Mesenchymal stem cell (in vitro differentiated cells and primary cell): ENCODE results near the gene CBLB.

Source experiments
- DNase-seq: peaks from one replicate; pipeline ENCODE4 v3.0.0-alpha.2; 2013
- H2AFZ ChIP-seq: one replicate; pipeline ENCODE4 v1.6.1; 2013; ENCODE audit warnings: low read depth, mild to moderate bottlenecking, control low read depth, inconsistent platforms, low read length, moderate library complexity
- H2AK5ac ChIP-seq: 2 replicates; pipeline ENCODE4 v1.6.1; 2013; ENCODE audit warnings: low read length, moderate library complexity, mild to moderate bottlenecking, inconsistent platforms; ENCODE audit not compliant: severe bottlenecking
- H2BK120ac ChIP-seq: one replicate; pipeline ENCODE4 v1.6.1; 2013; ENCODE audit warnings: low read depth, mild to moderate bottlenecking, inconsistent platforms, low read length, moderate library complexity
- H2BK12ac ChIP-seq, 2 experiments: one replicate each; pipeline ENCODE4 v1.6.1; 2013; ENCODE audit warnings: inconsistent platforms in 2 of 2, low read length in 2 of 2, mild to moderate bottlenecking in 2 of 2, moderate library complexity in 2 of 2, control low read depth in 1 of 2
- H2BK15ac ChIP-seq: one replicate; pipeline ENCODE4 v1.6.1; 2013; ENCODE audit warnings: mild to moderate bottlenecking, low read depth, inconsistent platforms; ENCODE audit not compliant: poor library complexity, severe bottlenecking
- H2BK5ac ChIP-seq: 2 replicates; pipeline ENCODE4 v1.6.1; 2013; ENCODE audit warnings: low read depth, mild to moderate bottlenecking, low read length, control low read depth, inconsistent platforms; ENCODE audit not compliant: poor library complexity, severe bottlenecking
- H3K14ac ChIP-seq, 2 experiments: one replicate each; pipeline ENCODE4 v1.6.1; 2013; ENCODE audit warnings: inconsistent platforms in 2 of 2, low read length in 2 of 2, control low read depth in 1 of 2, mild to moderate bottlenecking in 1 of 2, moderate library complexity in 1 of 2
- H3K18ac ChIP-seq, 2 experiments: one replicate each; pipeline ENCODE4 v1.6.1; 2013; ENCODE audit warnings: inconsistent platforms in 2 of 2, low read length in 2 of 2, control low read depth in 1 of 2, low read depth in 1 of 2, mild to moderate bottlenecking in 1 of 2
- H3K23ac ChIP-seq, 2 experiments: one replicate each; pipeline ENCODE4 v1.6.1; 2013; ENCODE audit warnings: inconsistent platforms in 2 of 2, low read length in 2 of 2, mild to moderate bottlenecking in 2 of 2, moderate library complexity in 2 of 2, control low read depth in 1 of 2
- H3K27ac ChIP-seq: 2 replicates; pipeline ENCODE4 v1.5.1; 2013; ENCODE audit warnings: mild to moderate bottlenecking, moderate library complexity, low read length, control low read depth, inconsistent platforms; ENCODE audit not compliant: poor library complexity, severe bottlenecking
- H3K27me3 ChIP-seq, 2 experiments: 2 replicates each; pipeline versions ENCODE4 v1.6.1 to v1.7.0; 2013; ENCODE audit warnings: low read length in 2 of 2, mild to moderate bottlenecking in 2 of 2, moderate library complexity in 2 of 2, control low read depth in 1 of 2, inconsistent platforms in 1 of 2; ENCODE audit not compliant: control insufficient read depth in 1 of 2, insufficient read depth in 1 of 2
- H3K36me3 ChIP-seq, 2 experiments: 2 replicates each; pipeline versions ENCODE4 v1.6.1 to v1.7.0; 2013; ENCODE audit warnings: low read length in 2 of 2, control low read depth in 1 of 2, inconsistent platforms in 1 of 2, low read depth in 1 of 2, mild to moderate bottlenecking in 1 of 2; ENCODE audit not compliant: insufficient read depth in 2 of 2, control insufficient read depth in 1 of 2
- H3K4ac ChIP-seq, 2 experiments: one replicate each; pipeline ENCODE4 v1.6.1; 2013; ENCODE audit warnings: inconsistent platforms in 2 of 2, low read length in 2 of 2, mild to moderate bottlenecking in 2 of 2, moderate library complexity in 2 of 2, control low read depth in 1 of 2, low read depth in 1 of 2
- H3K4me1 ChIP-seq: 2 replicates; pipeline ENCODE4 v1.6.1; 2013; ENCODE audit warnings: low read depth, low read length, control low read depth; ENCODE audit not compliant: control insufficient read depth, insufficient read depth
- H3K4me2 ChIP-seq: 2 replicates; pipeline ENCODE4 v1.6.1; 2013; ENCODE audit warnings: low read length, mild to moderate bottlenecking, inconsistent platforms; ENCODE audit not compliant: poor library complexity, severe bottlenecking
- H3K4me3 ChIP-seq, 2 experiments: 2 replicates each; pipeline versions ENCODE4 v1.5.1 to v1.7.0; 2013; ENCODE audit warnings: low read length in 2 of 2, mild to moderate bottlenecking in 2 of 2, control low read depth in 1 of 2, low read depth in 1 of 2; ENCODE audit not compliant: insufficient read depth in 1 of 2
- H3K79me1 ChIP-seq: replicated peaks from 2 replicates; pipeline ENCODE4 v1.6.1; 2013; ENCODE audit warnings: mild to moderate bottlenecking, control low read depth, low read length, inconsistent platforms; ENCODE audit not compliant: poor library complexity, severe bottlenecking
- H3K9ac ChIP-seq: 2 replicates; pipeline ENCODE4 v1.7.0; 2013; ENCODE audit warnings: mild to moderate bottlenecking, low read length, moderate library complexity
- H3K9me3 ChIP-seq: 2 replicates; pipeline ENCODE4 v1.7.0; 2013; ENCODE audit warnings: mild to moderate bottlenecking, low read length; ENCODE audit not compliant: control insufficient read depth
- H4K8ac ChIP-seq: one replicate; pipeline ENCODE4 v1.6.1; 2013; ENCODE audit warnings: inconsistent platforms, mild to moderate bottlenecking, low read length, moderate library complexity
- H4K91ac ChIP-seq: one replicate; pipeline ENCODE4 v1.6.1; 2013; ENCODE audit warnings: mild to moderate bottlenecking, low read length, inconsistent platforms
- WGBS: methylation state at CpG from one replicate; pipeline ENCODE4 v1.1.7; 2013; ENCODE audit warnings: mixed read lengths; 5-methylcytosine and 5-hydroxymethylcytosine counted together

Gene CBLB

DNA sequence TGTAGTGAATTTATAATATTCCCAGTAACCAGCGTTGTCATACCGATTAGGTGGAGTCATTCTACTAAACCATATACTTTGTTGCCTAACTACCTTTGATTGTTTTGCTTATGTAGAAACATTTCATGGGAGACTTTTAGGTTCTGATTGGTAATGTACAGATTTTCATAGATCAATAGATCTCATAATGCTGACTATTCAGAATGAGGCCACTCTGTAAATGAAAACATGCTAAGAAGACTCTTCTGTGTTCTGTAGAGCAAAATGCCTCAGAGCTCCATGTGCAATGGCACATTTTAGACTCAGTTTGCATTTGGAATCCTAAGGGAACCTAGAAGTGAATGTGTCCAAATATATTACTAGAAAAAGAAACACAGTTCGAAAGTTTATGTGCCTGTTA lies 20.0 kb downstream of the CBLB start:
- no peak overlapping the region for H3K4me2 ChIP-seq
- WGBS = no CpG with 5 or more reads among the region's 3 CpGs
- peaks cover 9% of the 10 kb centered on the region for H3K79me1 ChIP-seq
- H3K4ac ChIP-seq = no peak overlapping the region
- H3K36me3 ChIP-seq = peaks cover 0 to 76% of the 10 kb centered on the region in 2 experiments
- no peaks in the 10 kb centered on the region for H3K4me1 ChIP-seq
- no peak overlapping the region for H3K9ac ChIP-seq
- H3K14ac ChIP-seq = no peak overlapping the region
- H2BK5ac ChIP-seq = no peak overlapping the region
- H3K18ac ChIP-seq = no peak overlapping the region
- no peak overlapping the region for H2BK15ac ChIP-seq
- H2AK5ac ChIP-seq = no peak overlapping the region
- H3K27ac ChIP-seq = no peak overlapping the region
- H3K4me3 ChIP-seq = no peak overlapping the region
- no peak overlapping the region for H2BK120ac ChIP-seq
- H4K91ac ChIP-seq = no peak overlapping the region
- H2BK12ac ChIP-seq = no peak overlapping the region
- no peak overlapping the region for H4K8ac ChIP-seq
- H3K27me3 ChIP-seq = no peaks in the 10 kb centered on the region
- H2AFZ ChIP-seq = no peak overlapping the region
- no peaks in the 10 kb centered on the region for H3K9me3 ChIP-seq
- DNase-seq = no peak
- no peak overlapping the region for H3K23ac ChIP-seq

GRCh38 chr3:105847865-105848264 lies 20.9 kb downstream of the CBLB start:
- Histone ChIP-seq H3K18ac (no peak overlapping the region), H3K36me3 (peaks cover 0 to 72% of the 10 kb centered on the region in 2 experiments), H3K23ac (no peak overlapping the region), H3K4me2 (no peak overlapping the region), H3K4ac (no peak overlapping the region), H4K91ac (no peak overlapping the region), H3K9ac (peak overlapping the region; percentile 53), H3K79me1 (peaks cover 10% of the 10 kb centered on the region), H2AFZ (no peak overlapping the region), H2BK120ac (no peak overlapping the region), H2BK5ac (no peak overlapping the region), H2BK15ac (no peak overlapping the region), H4K8ac (no peak overlapping the region), H3K14ac (no peak overlapping the region), H3K27me3 (no peaks in the 10 kb centered on the region), H3K4me3 (no peak overlapping the region), H3K4me1 (no peaks in the 10 kb centered on the region), H3K9me3 (no peaks in the 10 kb centered on the region), H3K27ac (no peak overlapping the region), H2BK12ac (no peak overlapping the region), H2AK5ac (no peak overlapping the region)
- no peak for DNase-seq
- WGBS = 97% methylated on average over 1 of the region's 2 CpGs

DNA sequence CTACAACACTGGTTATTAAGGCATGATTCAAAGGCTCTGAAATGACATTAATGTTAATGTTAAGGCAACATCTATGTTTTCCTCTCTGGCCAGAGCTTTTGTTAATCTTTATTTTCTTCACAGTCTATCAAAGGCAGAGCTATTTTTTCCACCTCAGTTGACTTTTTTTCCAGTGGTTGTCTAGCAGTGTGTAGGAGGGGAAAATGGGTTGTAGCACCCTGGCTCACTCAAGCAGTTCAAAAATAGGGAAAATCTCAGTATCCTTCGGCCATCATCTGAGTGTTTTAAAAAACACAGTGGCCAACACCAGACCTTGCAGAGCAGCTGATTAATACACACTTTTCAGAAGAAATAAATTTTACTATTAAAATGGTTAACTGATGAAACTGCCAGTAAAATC lies 21.4 kb downstream of the CBLB start:
- Histone ChIP-seq H3K18ac (peak overlapping the region in 1 of 2 experiments; percentile 59), H3K4me3 (no peak overlapping the region), H3K79me1 (peaks cover 11% of the 10 kb centered on the region)

DNA sequence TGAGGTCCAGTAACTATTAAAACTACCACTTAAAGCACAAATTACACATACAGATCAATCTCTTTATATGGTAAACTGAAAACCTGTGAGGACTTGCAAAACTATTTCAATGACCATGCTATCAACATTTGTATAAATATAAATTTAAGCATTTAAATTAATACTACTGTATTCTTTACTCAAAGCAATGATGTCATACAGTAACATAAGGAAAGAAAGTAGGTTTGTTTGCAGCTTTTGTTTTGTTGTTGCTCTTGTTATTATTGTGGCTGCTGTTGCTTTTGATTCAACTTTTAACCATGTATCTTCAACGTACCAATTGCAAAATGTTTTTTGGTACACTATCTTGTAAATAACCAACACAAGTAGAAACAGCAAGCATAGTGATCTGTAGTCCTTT lies 22.0 kb downstream of the CBLB start:
- H3K18ac ChIP-seq = no peak overlapping the region
- no peaks in the 10 kb centered on the region for H3K9me3 ChIP-seq
- H3K27me3 ChIP-seq = no peaks in the 10 kb centered on the region
- no peak overlapping the region for H3K4me2 ChIP-seq
- no peak overlapping the region for H2AK5ac ChIP-seq
- H3K27ac ChIP-seq = no peak overlapping the region
- no peak overlapping the region for H4K8ac ChIP-seq
- no peak overlapping the region for H3K14ac ChIP-seq
- H2BK5ac ChIP-seq = no peak overlapping the region
- H2BK12ac ChIP-seq = no peak overlapping the region
- H3K4ac ChIP-seq = no peak overlapping the region
- no peak overlapping the region for H3K4me3 ChIP-seq
- H2BK15ac ChIP-seq = no peak overlapping the region
- H3K23ac ChIP-seq = no peak overlapping the region
- H2BK120ac ChIP-seq = no peak overlapping the region
- H2AFZ ChIP-seq = no peak overlapping the region
- WGBS = no CpG with 5 or more reads among the region's 1 CpG
- no peak overlapping the region for H4K91ac ChIP-seq
- no peak for DNase-seq
- H3K79me1 ChIP-seq = peaks cover 15% of the 10 kb centered on the region
- peaks cover 0 to 74% of the 10 kb centered on the region in 2 experiments for H3K36me3 ChIP-seq
- H3K9ac ChIP-seq = peak overlapping the region; percentile 53
- no peaks in the 10 kb centered on the region for H3K4me1 ChIP-seq

More for the DNA sequence above, 21.4 kb downstream of the CBLB start:
- H3K23ac ChIP-seq = no peak overlapping the region
- no peak overlapping the region for H3K4me2 ChIP-seq
- no peaks in the 10 kb centered on the region for H3K9me3 ChIP-seq
- H3K27ac ChIP-seq = no peak overlapping the region
- H2BK5ac ChIP-seq = no peak overlapping the region
- H3K27me3 ChIP-seq = no peaks in the 10 kb centered on the region
- H4K91ac ChIP-seq = no peak overlapping the region
- H2BK12ac ChIP-seq = no peak overlapping the region
- H3K14ac ChIP-seq = no peak overlapping the region
- peaks cover 0 to 74% of the 10 kb centered on the region in 2 experiments for H3K36me3 ChIP-seq
- DNase-seq = no peak
- no CpG with 5 or more reads among the region's 1 CpG for WGBS
- H4K8ac ChIP-seq = no peak overlapping the region
- H2AK5ac ChIP-seq = no peak overlapping the region
- no peak overlapping the region for H2AFZ ChIP-seq
- no peak overlapping the region for H2BK15ac ChIP-seq
- H3K4ac ChIP-seq = no peak overlapping the region
- peak overlapping the region; percentile 53 for H3K9ac ChIP-seq
- H3K4me1 ChIP-seq = no peaks in the 10 kb centered on the region
- H2BK120ac ChIP-seq = no peak overlapping the region
